Activated CD4-positive, CD25-positive, alpha-beta regulatory T cell treated with anti-CD3 and anti-CD28 coated beads, Interleukin-2, amount 50 U/mL, for 16 hours (primary cell): ENCODE data around the gene ZFAND4.
"Not testable (repeated sequence)": the region's sequence is repeated elsewhere in the genome, so short reads cannot be mapped to it uniquely, and the experiment has no call there.

Experiments
- DNase-seq: peaks from one replicate; pipeline ENCODE4 v3.0.0-alpha.2; 2020; ENCODE audit warnings: low read depth, low spot score

Gene ZFAND4

DNA sequence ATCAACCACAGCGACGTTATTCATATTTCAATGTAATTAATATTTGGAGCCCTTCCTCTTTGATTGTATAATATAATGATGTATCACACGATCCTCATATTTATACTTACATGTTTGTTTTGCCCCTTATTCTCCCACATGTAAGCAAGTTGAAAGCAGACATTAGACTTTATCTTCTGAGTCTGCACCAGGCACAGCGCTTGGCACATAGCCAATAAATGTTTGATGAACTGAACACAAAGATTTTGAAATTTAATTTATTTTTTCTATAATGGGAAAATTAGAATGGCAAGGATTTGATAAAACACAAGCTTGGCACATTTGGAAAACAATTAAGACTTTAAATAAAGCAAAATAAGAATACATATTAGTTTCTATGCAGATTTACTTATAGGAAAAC lies 31.6 kb downstream of the ZFAND4 start:
- no peak for DNase-seq

GRCh38 chr10:45640049-45640448 lies 32.5 kb downstream of the ZFAND4 start:
- no peak for DNase-seq

- no peak for DNase-seq
Observed at GRCh38 chr10:45627412-45628048, 45.0 kb downstream of the ZFAND4 start.

GRCh38 chr10:45625879-45626278 lies 46.7 kb downstream of the ZFAND4 start:
- no peak for DNase-seq

DNA sequence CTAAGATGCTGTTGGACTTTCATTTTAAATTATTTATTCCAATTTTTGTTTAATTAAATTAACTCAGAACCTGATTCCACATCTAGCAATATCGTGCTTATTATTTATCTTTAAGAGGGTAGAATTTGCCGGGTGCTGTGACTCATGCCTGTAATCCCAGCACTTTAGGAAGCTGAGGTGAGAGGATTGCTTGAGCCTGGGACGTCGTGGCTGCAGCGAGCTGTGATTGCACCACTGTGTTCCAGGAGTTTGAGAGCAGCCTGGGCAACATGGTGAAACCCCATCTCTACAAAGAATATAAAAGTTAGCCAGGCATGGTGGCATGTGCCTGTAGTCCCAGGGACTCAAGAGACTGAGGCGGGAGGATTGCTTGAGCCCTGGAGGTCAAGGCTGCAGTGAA lies 47.8 kb downstream of the ZFAND4 start:
- no peak for DNase-seq

DNA sequence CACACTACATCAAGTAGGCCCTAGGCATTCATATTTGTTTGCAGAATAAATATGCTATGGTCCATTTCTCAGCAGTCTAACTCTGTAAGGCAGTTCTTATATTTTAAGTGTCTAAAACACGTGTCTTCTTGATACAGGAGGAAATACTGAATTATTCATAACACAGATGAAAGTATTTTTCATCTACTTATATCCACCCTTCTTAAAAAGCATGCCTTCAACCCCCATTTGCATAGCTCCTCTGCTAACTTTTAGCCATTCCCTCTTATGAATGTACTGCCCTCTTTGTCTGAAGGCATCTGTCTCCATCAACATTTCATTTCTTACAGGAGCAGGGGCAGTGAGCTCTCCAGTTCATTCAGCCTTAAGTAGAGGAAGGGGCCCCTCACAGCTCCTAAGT lies 57.7 kb downstream of the ZFAND4 start:
- no peak for DNase-seq

- DNase-seq, result no peak
Observed at GRCh38 chr10:45612741-45613140, 59.8 kb downstream of the ZFAND4 start.

GRCh38 chr10:45608052-45608451 lies 64.5 kb downstream of the ZFAND4 start:
- no peak for DNase-seq

DNA sequence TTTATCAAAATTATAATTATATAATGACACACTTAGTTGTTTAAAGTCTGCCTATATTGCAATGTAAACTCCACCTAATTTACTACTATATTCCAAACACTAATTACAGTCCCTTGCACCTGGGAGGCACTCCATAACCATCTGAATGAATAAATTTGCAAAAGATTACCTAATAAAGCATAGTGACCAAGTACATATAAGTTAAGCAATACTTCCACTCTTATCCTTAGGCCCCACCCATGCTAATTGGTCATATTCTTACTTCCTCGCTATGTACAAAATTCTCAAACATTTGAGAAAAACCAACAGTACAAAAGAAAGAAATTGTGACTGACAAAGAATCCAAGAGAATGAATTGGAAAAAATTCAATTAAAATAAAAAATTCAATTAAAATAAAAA lies 65.3 kb downstream of the ZFAND4 start:
- no peak for DNase-seq

DNA sequence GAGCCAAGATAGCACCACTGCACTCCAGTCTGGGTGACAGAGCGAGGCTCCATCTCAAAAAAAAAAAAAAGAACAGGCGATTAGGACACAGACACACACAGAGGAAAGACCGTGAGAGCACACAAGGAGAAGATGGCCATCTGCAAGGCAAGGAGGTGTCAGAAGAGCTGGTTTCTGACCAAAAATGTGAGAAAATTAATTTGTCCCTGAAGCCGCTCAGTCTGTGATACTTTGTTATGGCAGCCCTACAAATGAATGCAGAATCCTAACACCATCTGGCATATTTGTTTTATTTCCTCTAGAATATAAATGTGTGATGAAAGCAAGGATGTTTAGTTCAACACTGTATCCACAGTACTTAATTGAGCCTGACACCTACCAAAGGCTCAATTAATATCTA lies 69.7 kb downstream of the ZFAND4 start:
- no peak for DNase-seq

DNA sequence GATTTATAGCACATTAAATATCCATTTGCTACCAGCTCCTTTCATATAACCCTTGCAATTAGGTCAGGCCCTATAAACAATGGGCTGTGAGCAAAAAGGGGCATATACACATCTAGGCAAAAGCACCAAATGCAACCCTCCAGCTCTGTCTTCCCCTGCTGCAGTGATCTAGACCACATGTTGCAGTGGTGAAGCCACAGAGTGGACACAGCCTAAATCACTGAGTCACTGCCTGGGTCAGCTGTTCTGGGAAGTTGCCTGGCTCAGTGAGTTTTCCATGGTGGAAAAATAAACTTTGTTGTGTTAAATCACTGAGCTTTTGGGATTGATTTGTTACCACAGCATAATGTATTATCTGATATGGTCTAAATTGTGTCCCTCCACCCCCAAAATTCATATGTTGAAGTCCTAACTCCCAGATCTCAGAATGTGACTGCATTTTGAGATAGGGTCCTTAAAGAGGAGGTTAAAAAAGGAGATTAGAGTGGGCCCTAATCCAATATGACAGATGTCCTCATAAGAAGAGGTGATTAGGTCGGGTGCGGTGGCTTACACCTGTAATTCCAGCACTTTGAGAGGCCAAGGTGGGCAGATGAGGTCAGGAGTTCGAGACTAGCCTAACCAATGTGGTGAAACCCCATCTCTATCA lies 70.4 kb downstream of the ZFAND4 start:
- no peak for DNase-seq

GRCh38 chr10:45601254-45601930 lies 71.2 kb downstream of the ZFAND4 start:
- not testable (repeated sequence) for DNase-seq

GRCh38 chr10:45600337-45601253 lies 72.0 kb downstream of the ZFAND4 start:
- DNase-seq, result not testable (repeated sequence)

DNA sequence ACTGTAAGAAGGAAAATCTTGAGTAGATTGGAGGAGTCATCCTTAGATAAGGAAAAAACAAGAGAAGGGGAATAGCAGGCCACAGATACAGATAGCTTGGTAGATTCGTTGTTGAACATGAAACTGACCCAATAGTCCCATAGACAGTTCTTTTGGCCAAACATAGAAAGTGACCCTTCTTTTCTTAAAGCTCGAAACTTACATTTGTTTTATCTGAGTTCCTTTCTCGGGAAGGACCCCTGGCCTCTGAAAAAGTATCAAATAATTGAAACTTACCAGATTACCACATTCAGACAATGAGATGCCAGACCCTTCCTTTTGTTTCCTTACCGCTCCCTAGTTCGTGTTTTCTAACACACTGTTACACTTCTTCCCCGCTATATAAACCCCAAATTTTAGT lies 72.9 kb downstream of the ZFAND4 start:
- DNase-seq, result no peak

DNA sequence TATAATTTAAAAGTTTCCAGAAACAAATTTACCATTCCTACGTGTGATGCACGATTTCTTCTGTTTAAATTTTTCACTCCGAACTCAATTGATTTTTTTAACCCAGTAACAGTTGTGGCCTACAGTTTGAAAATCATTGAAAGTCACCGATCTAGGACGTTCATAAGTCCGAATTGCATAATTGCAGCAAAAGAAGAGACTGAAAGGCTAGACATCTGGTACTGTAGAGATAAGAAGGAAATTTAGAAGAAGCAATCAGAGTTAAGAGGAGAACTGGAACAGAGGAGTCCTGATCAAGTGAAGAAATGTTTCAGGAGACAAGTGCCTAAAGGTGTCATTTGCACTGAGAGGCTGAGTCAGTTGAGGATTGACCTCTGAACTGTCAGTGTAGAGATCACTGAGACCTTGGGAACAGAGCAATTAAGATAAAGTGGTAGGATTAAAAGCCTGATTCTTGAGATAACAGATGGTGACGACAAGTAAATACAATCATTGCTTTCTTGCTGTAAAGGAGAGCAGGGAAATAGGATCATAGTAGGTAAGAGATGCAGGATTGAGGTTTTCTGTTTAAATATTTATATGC lies 73.5 kb downstream of the ZFAND4 start:
- no peak for DNase-seq

DNA sequence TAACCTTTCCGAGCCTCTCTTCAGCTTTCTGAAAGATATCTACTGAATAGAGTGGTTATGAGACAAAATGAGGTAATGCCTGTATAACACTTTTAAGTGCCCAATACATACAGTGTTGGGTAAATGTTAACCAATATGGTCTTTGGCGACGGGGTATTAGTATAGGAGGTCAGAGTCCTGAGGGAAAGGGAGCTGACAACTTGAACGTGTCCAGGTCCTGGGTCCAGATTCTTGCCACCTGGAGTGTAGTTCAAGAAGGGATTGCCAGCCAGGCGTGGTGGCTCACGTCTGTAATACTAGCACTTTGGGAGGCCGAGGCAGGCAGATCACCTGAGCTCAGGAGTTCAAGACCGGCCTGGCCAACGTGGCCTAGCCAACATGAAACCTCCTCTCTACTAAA lies 76.0 kb downstream of the ZFAND4 start:
- no peak for DNase-seq

DNA sequence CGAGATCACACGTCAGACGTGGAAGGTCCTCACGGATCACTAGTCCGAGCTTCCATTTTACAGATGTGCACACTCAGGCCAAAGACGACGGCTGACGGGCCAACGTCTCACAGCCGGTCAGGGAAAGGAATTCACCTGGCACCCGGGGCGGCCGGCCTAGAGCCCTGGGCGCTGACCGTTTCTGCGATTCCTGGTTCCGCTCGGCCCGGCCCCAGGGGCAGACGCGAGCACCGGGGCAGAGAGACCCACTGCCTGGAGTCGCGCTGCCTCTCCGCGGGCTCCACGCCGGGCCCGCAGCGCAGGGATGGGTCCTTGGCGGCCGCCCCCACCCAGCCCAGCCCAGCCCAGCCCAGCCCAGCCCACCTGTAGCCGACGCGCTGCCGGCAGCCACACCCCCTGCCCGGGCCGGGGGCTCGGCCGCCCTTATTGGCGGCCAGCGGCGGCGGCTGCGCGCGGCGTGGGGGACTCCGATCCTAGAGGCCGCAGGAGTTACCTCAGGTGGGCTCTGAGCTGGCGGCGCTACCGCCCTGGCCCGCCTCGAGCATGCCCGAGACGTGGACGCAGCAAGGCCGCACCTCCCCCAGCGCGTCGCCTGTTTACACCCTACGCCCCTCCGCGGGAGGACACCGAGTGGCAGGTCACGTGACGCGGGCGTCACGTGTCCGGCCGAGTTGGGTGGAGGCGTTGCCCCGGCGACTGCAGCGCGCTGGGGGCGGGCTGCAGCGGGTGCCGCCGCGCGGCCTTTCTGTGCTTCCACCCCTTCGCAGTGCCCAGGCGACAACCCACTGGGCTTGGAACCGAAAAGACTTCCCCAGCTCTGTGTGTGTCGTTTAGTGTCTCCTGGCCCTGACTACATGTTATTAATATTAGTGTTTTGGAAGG lies 78.1 kb downstream of the ZFAND4 start:
- peak; percentile 74 for DNase-seq

GRCh38 chr10:45593938-45594275 lies 78.7 kb downstream of the ZFAND4 start:
- no peak for DNase-seq

DNA sequence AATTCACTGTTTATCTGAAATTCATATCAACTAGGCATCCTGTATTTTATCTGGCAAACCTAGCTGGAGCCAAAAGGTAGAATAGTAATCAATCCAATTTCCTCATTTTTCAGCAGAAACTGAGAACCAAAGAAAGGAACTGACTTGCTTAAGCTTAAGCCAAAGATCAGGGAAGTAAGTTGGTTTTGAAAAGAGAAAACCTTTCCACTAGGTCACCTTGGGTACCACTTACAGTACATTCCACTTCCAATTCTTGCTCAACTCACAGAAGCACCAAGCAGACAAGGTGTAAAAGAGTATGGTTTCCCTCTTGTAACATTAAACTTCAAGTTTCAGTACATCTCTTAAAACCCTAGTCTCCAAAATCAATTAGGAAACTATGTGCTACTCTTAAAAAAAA lies 79.6 kb downstream of the ZFAND4 start:
- DNase-seq, result no peak

- no peak for DNase-seq
Observed at GRCh38 chr10:45592432-45592831, 80.1 kb downstream of the ZFAND4 start.

DNA sequence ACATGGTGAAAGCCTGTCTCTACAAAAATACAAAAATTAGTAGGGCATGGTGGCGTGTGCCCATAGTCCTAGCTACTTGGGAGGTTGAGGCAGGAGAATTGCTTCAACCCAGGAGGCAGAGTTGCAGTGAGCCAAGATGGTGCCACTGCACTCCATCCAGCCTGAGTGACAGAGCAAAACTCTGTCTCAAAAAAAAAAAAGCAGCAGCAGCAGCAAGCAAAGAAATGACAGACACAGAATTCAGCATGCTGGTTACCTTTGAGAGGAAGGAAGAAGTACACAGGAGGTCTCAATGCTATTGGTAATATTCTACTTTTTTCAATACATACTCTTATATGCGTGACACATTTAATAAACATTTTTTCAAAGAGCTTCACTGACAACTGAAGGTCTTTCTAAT lies 81.3 kb downstream of the ZFAND4 start:
- DNase-seq, result no peak
